Upper lobe of left lung (tissue), 6 donors: ENCODE data around the gene TRIM17. TPM values are rescaled to one million over a fixed set of nuclear protein-coding genes. Genes with fewer than 3 reads are reported as not detected.

ENCODE experiments used
- ATAC-seq, 2 donors: fragments of 200-7000 bp; cut with Tn5 transposase; one replicate each; pipeline ENCODE4 v1.9.1; 2022; ENCODE audit warnings: mild to moderate bottlenecking in 2 of 2, moderate library complexity in 2 of 2; ENCODE audit not compliant: low FRiP score in 2 of 2
- DNase-seq, 2 donors: peaks; one replicate each; pipeline ENCODE4 v3.0.0-alpha.2; 2019 to 2020
- H3K27ac ChIP-seq, 4 donors: fragments of 200-600 bp; sonication (generic); one replicate each; pipeline ENCODE4 v1.5.1; 2016 to 2019
- H3K27me3 ChIP-seq, 4 donors: fragments of 200-600 bp; sonication (generic); one replicate each; pipeline ENCODE4 v1.5.1; 2017 to 2019
- H3K36me3 ChIP-seq, 4 donors: fragments of 200-600 bp; sonication (generic); one replicate each; pipeline ENCODE4 v1.5.1; 2016 to 2019
- H3K4me1 ChIP-seq, 4 donors: fragments of 200-600 bp; sonication (generic); one replicate each; pipeline ENCODE4 v1.5.1; 2018 to 2019
- H3K4me3 ChIP-seq, 4 donors: fragments of 200-600 bp; sonication (generic); one replicate each; pipeline ENCODE4 v1.5.1; 2017 to 2019; ENCODE audit warnings: mild to moderate bottlenecking in 2 of 4, moderate library complexity in 1 of 4
- H3K9me3 ChIP-seq, 4 donors: fragments of 200-600 bp; sonication (generic); one replicate each; pipeline ENCODE4 v1.5.1; 2018 to 2019
- EP300 ChIP-seq, 4 donors: sonication (generic); formaldehyde crosslinking; IDR thresholded peaks; one replicate each; pipeline ENCODE4 v1.5.1; 2017; ENCODE audit warnings: antibody characterized with exemption in 4 of 4, control low read depth in 2 of 4
- POLR2A ChIP-seq, 4 donors: fragments of 450-650 bp; IDR thresholded peaks; one replicate each; pipeline ENCODE4 v1.5.1; 2016 to 2017; ENCODE audit warnings: antibody characterized with exemption in 4 of 4, mild to moderate bottlenecking in 2 of 4
- POLR2AphosphoS5 ChIP-seq, 2 donors: sonication (generic); formaldehyde crosslinking; IDR thresholded peaks; one replicate each; pipeline ENCODE4 v1.5.1; 2017; ENCODE audit warnings: antibody characterized with exemption in 2 of 2
- WGBS, 2 donors: methylation state at CpG; one replicate each; pipeline ENCODE4 v1.1.5; 2017 to 2018; 5-methylcytosine and 5-hydroxymethylcytosine counted together
- total RNA-seq, 6 donors: library from RNA; depleted of rRNA in 4 of 6; stranded (reverse); fragments of >200 nt in 4 of 6; gene quantifications; one replicate each; pipeline versions ENCODE4 v1.1.0 to v1.2.1, GENCODE V29; 2016 to 2021
- TF ChIP-seq, protein P1 (sequence below), 6 experiments: fragments of 450-650 bp in 4 of 6; fragments of 200-600 bp in 2 of 6; sonication (generic) in 2 of 6; IDR thresholded peaks; one replicate each; pipeline ENCODE4 v1.5.1; 2016 to 2019; ENCODE audit warnings: antibody characterized with exemption in 6 of 6
- donor health status: DM: no; HTN: no; CAD: no; lungs with moderate emphysema.
- donor health status: DM: no; HTN: yes; CAD: no; lungs with severe emphysema.

The TRIM17 gene, protein sequence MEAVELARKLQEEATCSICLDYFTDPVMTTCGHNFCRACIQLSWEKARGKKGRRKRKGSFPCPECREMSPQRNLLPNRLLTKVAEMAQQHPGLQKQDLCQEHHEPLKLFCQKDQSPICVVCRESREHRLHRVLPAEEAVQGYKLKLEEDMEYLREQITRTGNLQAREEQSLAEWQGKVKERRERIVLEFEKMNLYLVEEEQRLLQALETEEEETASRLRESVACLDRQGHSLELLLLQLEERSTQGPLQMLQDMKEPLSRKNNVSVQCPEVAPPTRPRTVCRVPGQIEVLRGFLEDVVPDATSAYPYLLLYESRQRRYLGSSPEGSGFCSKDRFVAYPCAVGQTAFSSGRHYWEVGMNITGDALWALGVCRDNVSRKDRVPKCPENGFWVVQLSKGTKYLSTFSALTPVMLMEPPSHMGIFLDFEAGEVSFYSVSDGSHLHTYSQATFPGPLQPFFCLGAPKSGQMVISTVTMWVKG
- total RNA-seq: 10 to 100 TPM in 1 of 6 donors, 1 to 10 TPM in 5; 1.2 to 21.0 (median 2.4) TPM

DNA sequence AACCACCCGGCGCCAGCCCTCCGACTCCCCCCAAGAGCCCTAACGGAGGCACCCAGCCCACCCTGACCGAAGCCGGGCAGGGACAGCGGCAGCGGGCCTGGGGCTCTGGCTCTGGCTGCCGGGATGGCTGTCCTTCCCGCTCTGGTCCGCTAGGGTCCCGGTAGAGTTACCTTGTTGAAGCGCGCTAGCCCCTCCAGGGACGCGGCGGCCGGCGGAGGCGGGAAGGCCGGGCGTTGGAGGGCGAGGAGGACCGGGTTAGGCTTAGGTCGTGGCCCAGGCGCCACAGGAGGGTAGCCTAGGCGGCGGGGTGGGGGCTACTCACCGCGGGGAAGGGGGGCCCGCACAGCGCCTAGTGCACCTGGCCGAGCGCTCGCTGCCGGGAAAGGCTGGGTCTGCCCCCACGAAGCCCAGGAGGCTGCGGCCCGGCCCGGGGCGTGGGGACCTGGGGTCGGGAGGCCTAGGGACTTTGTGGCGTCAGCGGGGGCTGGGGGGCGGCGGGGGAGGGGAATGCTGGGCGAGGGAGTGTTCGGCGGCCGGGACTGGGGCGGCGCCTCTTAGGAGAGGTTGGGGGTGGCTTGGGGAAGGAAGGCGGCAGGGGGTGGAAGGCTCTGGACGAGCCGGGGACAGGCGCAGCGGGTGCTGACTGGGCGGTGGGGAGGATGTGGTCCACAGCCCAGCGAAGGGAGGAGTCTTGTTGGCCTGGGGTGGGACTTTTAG lies at the start of gene TRIM17:
Gene TRIM17 (minus strand): TSS at position 645 of the 717 bp plus-strand sequence. CDS start 1,789 bp downstream, outside the sequence.
- peaks cover 0 to under 1% (median 0%) of the 10 kb centered on the region in 4 donors for H3K36me3 ChIP-seq
- TF ChIP-seq, protein P1, sequence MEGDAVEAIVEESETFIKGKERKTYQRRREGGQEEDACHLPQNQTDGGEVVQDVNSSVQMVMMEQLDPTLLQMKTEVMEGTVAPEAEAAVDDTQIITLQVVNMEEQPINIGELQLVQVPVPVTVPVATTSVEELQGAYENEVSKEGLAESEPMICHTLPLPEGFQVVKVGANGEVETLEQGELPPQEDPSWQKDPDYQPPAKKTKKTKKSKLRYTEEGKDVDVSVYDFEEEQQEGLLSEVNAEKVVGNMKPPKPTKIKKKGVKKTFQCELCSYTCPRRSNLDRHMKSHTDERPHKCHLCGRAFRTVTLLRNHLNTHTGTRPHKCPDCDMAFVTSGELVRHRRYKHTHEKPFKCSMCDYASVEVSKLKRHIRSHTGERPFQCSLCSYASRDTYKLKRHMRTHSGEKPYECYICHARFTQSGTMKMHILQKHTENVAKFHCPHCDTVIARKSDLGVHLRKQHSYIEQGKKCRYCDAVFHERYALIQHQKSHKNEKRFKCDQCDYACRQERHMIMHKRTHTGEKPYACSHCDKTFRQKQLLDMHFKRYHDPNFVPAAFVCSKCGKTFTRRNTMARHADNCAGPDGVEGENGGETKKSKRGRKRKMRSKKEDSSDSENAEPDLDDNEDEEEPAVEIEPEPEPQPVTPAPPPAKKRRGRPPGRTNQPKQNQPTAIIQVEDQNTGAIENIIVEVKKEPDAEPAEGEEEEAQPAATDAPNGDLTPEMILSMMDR (IDR thresholded peaks at IDR 0.05): peak in 5 of 6 experiments; percentile 37 to 68 (median 48)
- TF ChIP-seq POLR2AphosphoS5 (IDR thresholded peaks at IDR 0.05): no peak
- H3K4me3 ChIP-seq: peak within 1 kb of the TSS; percentile 5 to 55 (median 46)
- peaks cover 15 to 23% (median 20%) of the 10 kb centered on the region in 4 donors for H3K4me1 ChIP-seq
- ATAC-seq (peak; percentile 47 to 71), DNase-seq (peak in 1 of 2 donors; percentile 89)
- H3K27me3 ChIP-seq: peaks cover 0 to 20% (median 9%) of the 10 kb centered on the region in 4 donors
- peak within 1 kb of the TSS in 1 of 4 donors; percentile 18 for H3K27ac ChIP-seq
- H3K9me3 ChIP-seq: no peaks in the 10 kb centered on the region
- WGBS, 2 donors: 2 to 3% methylated on average over 19 to 35 of the region's 59 CpGs

DNA sequence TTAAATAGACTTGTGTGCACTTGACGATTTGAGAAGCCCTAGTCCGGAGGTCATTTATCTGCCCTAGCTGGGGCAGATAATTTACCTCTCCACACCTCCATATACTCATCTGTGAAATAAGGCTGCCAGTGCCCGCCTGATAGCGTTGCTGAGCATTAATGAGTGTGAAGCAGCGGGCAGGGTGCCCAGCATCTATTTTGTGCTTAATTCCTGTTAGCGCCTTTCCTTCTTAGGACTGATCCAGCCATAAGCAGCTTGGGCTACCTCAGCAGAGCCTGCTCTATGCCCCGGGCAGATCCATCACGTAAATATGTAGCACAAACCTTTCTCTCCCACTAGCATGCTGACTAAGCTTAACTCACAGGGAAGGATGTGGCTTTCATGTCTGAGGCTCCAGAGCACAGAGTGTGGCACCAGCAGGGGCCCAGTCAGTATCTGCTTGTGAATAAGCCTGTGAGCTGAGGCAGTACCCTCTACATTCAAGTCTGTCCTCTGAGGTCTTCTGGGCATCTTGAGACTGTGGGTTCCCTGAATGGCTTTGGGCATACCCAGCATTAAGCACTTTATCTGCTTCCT lies 49.0 kb upstream of the TRIM17 start:
- TF ChIP-seq EP300 (IDR thresholded peaks at IDR 0.05): no peak
- no peak for TF ChIP-seq POLR2AphosphoS5 (IDR thresholded peaks at IDR 0.05)
- no peak for TF ChIP-seq POLR2A (IDR thresholded peaks at IDR 0.05)
- H3K27ac ChIP-seq: no peak overlapping the region
- no peaks in the 10 kb centered on the region for H3K36me3 ChIP-seq
- ATAC-seq (no peak), DNase-seq (no peak)
- no peaks in the 10 kb centered on the region for H3K9me3 ChIP-seq
- H3K4me1 ChIP-seq: peaks cover 0 to 23% (median 13%) of the 10 kb centered on the region in 4 donors
- H3K27me3 ChIP-seq: peaks cover 0 to 52% (median 13%) of the 10 kb centered on the region in 4 donors
- H3K4me3 ChIP-seq: no peak overlapping the region
- WGBS, 2 donors: 65 to 72% methylated on average over 6 to 8 of the region's 8 CpGs

DNA sequence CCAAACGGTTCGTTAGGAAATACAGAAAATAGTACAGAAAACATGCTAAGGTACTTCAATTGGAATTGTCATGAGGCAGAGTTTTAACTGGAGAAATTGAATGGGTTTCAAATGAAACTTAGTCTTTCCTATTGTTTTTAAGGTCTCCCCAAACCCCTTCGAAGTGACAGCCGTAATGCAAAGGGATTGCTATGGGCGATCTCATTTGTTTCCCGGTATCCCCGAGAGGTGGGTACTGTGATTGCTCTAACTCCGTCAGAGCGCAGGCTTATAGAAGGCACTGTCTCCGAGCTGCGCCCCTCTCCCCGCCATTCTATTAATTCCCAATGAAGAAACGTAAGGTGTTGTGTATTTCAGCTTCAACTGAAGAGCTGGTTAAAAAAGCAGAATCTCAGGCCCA lies 48.5 kb upstream of the TRIM17 start:
- H3K9me3 ChIP-seq: no peaks in the 10 kb centered on the region
- H3K27ac ChIP-seq: no peak overlapping the region
- H3K4me3 ChIP-seq: peak overlapping the region in 2 of 4 donors; percentile 22 to 29
- H3K27me3 ChIP-seq: peaks cover 0 to 52% (median 12%) of the 10 kb centered on the region in 4 donors
- no peaks in the 10 kb centered on the region for H3K36me3 ChIP-seq
- DNase-seq (no peak), ATAC-seq (no peak)
- WGBS, 2 donors: 12 to 24% methylated on average over 13 of the region's 13 CpGs
- no peak for TF ChIP-seq POLR2A (IDR thresholded peaks at IDR 0.05)
- no peak for TF ChIP-seq EP300 (IDR thresholded peaks at IDR 0.05)
- TF ChIP-seq POLR2AphosphoS5 (IDR thresholded peaks at IDR 0.05): no peak
- TF ChIP-seq, protein P1 (IDR thresholded peaks at IDR 0.05): no peak
- peaks cover 0 to 23% (median 13%) of the 10 kb centered on the region in 4 donors for H3K4me1 ChIP-seq

DNA sequence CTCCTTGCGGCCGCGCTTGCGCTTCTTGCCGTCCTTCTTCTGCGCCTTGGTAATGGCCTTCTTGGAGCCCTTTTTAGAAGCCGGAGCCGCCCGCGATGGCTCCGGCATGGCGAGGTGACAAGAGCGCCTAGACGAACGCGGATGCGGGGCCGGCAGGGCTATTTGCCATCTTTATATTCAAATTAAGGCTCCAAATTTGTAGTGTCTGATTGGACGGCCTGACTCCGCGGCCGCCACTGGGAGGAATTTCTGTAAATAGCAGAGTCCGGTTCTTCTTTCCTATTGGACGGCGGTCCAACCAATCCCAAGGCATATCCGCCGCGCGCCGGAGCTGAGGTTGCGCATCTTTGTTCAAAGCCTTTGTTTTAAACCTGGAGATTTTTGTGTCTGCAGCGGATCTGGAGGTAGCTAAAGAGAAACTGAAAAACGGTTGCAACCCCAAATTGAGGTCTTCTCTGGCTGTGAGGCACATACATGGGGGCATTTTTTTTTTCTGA lies 47.9 kb upstream of the TRIM17 start:
- Histone ChIP-seq H3K27ac (no peak overlapping the region), H3K27me3 (peaks cover 0 to 49% (median 10%) of the 10 kb centered on the region in 4 donors), H3K4me1 (peaks cover 4 to 26% (median 14%) of the 10 kb centered on the region in 4 donors), H3K36me3 (no peaks in the 10 kb centered on the region), H3K9me3 (no peaks in the 10 kb centered on the region), H3K4me3 (peak overlapping the region in 3 of 4 donors; percentile 8 to 29 (median 22))
- ATAC-seq: peak; percentile 59 to 93
- 3 to 7% methylated on average over 17 to 33 of the region's 33 CpGs for WGBS, 2 donors
- TF ChIP-seq, protein P1 (IDR thresholded peaks at IDR 0.05): no peak
- TF ChIP-seq POLR2AphosphoS5 (IDR thresholded peaks at IDR 0.05) (no peak), EP300 (IDR thresholded peaks at IDR 0.05) (no peak), POLR2A (IDR thresholded peaks at IDR 0.05) (peak in 1 of 4 donors; percentile 12)
- DNase-seq: peak; percentile 52 to 80
